T-helper 2 cell treated with Interferon-gamma antibody and Interleukin-4, amounts not matched to agents 5 μg/mL and 100 μg/mL, for 36 hours (primary cell): ENCODE measurements around the gene SREK1IP1.
A peak's percentile ranks its signal among the peaks of the same experiment; 100 is the strongest.

Source experiments
- DNase-seq: peaks from one replicate; pipeline ENCODE4 v3.0.0; 2021; ENCODE audit warnings: low spot score
- H3K27ac Mint-ChIP-seq: one replicate; pipeline ENCODE4 v1.8.0; 2021; ENCODE audit warnings: mild to moderate bottlenecking, mixed read lengths
- H3K27me3 Mint-ChIP-seq: one replicate; pipeline ENCODE4 v1.8.0; 2021; ENCODE audit warnings: low read depth, mixed read lengths
- H3K36me3 Mint-ChIP-seq: one replicate; pipeline ENCODE4 v1.8.0; 2021; ENCODE audit warnings: low read depth, mixed read lengths
- H3K4me1 Mint-ChIP-seq: one replicate; pipeline ENCODE4 v1.8.0; 2021; ENCODE audit warnings: low read depth, mixed read lengths
- H3K4me3 Mint-ChIP-seq: one replicate; pipeline ENCODE4 v1.8.0; 2022; ENCODE audit warnings: mild to moderate bottlenecking, moderate library complexity, mixed read lengths
- H3K9me3 Mint-ChIP-seq: one replicate; pipeline ENCODE4 v1.8.0; 2021; ENCODE audit warnings: mixed read lengths

The SREK1IP1 gene

DNA sequence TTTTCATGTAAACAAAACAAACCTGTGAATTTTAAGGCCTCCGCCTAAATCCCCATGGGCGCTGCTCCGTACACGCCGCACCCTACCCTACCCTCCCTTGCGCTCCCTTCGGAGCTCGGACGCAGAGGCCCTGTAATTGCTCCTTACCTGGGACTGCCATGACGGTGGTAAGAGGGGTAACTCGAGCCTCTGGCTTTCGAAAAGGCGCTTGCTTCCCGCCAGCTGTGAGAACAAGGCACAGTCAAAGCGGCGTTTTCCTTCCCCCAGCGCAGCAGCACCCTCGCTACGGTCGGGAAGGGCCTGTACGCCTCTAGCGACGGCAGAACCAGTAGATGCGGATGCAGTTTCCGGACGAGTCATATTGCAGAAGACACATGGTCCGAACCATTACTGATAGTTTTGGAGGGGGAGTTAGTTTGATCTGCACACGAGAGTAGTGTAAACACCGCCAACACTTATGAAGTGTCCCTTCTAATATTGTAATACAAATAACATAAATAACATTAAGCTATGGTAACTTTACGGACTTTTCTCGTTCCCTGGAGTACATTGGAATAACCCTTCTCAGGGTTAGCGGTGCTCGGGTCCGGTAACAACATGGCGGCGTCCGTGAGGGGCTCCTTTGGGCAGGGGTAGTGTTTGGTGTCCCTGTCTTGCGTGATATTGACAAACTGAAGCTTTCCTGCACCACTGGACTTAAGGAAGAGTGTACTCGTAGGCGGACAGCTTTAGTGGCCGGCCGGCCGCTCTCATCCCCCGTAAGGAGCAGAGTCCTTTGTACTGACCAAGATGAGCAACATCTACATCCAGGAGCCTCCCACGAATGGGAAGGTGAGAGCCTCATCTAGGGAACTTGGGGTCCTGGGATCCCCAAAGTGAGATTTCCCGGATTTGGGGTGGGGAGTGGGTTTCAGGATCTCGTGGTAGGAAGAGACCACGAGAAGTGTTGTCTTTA, at the start of gene SREK1IP1, which contains the start of gene CWC27:
SREK1IP1 (minus strand) TSS at position 334 of the 955 bp plus-strand sequence; CDS start at position 160, 174 bp downstream.
CWC27 (plus strand) TSS at position 573 of the 955 bp plus-strand sequence; CDS start at position 790, 217 bp downstream.
- Mint-ChIP-seq H3K4me1 (peaks cover 39% of the 10 kb centered on the region), H3K36me3 (peaks cover 12% of the 10 kb centered on the region), H3K27me3 (no peaks in the 10 kb centered on the region), H3K9me3 (no peaks in the 10 kb centered on the region), H3K27ac (peak within 1 kb of the TSS; percentile 97), H3K4me3 (peak within 1 kb of the TSS; percentile 99)
- DNase-seq, result peak; percentile 80

DNA sequence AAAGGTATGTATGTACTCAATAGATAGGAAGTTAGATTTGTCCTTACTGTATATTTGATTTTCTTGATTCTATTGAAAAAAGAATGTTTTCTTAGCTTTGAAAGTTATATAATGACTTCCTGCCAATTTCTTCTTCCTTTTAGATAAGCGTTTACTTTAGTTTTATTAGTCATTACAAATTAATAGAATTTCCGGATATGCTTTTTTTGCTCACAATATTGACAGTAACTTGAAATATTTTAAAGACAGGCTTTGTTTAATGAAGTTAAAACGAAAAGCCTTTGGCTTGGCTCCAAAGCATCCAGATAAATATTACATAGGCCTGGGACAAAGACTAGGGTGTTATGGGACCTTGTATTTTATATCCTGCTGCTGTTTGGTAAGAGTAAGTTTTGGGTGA, 49.8 kb upstream of the SREK1IP1 start:
- DNase-seq, result no peak
- peaks cover 17% of the 10 kb centered on the region for H3K36me3 Mint-ChIP-seq
- no peak overlapping the region for H3K4me3 Mint-ChIP-seq
- H3K27me3 Mint-ChIP-seq, result no peaks in the 10 kb centered on the region
- H3K9me3 Mint-ChIP-seq, result peaks cover 3% of the 10 kb centered on the region
- H3K4me1 Mint-ChIP-seq, result peaks cover 26% of the 10 kb centered on the region
- H3K27ac Mint-ChIP-seq, result no peak overlapping the region

DNA sequence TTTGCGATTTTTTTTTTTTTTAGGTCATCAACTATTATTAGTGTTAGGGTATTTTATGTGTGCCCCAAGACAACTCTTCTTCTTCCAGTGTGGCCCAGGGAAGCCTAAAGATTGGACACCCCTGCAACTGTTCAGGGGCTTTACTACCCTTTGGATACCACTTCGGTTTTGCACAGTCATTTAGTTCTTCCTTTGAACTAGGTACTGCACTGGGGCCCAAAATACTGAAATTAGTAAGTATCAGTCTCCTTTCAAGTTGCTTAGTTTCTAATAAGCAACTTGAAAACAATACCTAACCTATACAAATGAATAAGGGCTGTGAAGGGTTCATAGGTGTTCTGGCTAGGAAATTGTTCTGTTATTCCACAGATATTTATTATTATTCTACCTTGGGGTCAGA, 45.6 kb upstream of the SREK1IP1 start:
- peaks cover 9% of the 10 kb centered on the region for H3K36me3 Mint-ChIP-seq
- DNase-seq, result no peak
- no peaks in the 10 kb centered on the region for H3K9me3 Mint-ChIP-seq
- peaks cover 18% of the 10 kb centered on the region for H3K4me1 Mint-ChIP-seq
- H3K4me3 Mint-ChIP-seq, result no peak overlapping the region
- no peaks in the 10 kb centered on the region for H3K27me3 Mint-ChIP-seq
- no peak overlapping the region for H3K27ac Mint-ChIP-seq

DNA sequence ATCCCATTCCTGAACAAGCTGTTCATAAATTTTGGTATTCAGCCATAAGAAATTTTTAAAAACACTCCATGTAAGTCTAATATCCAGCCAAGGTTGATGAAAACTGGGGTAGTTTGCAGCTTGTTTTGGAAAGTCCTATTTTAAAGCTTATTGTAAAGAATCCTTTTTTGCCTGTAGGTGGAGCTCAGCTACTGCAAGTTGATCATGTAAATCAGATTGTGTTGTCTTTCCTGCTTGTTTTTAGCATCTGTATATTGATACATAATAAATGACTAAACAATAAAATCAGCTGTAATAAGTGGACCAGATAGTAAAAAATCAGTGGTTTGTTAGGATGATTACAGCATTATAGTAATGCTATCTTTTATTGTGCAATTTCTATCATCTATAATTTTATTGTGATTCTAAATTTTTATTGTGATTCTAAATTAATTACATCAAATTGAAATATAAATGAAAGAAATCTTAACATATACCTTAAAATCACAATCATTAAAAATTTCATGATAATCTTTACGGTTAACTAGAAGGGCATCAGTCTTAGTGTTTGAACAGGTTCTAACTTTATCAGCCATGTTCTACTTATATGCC, 42.7 kb upstream of the SREK1IP1 start:
- no peak for DNase-seq
- H3K4me1 Mint-ChIP-seq, result peaks cover 14% of the 10 kb centered on the region
- no peaks in the 10 kb centered on the region for H3K9me3 Mint-ChIP-seq
- H3K36me3 Mint-ChIP-seq, result no peaks in the 10 kb centered on the region
- no peak overlapping the region for H3K4me3 Mint-ChIP-seq
- H3K27me3 Mint-ChIP-seq, result no peaks in the 10 kb centered on the region
- H3K27ac Mint-ChIP-seq, result no peak overlapping the region

DNA sequence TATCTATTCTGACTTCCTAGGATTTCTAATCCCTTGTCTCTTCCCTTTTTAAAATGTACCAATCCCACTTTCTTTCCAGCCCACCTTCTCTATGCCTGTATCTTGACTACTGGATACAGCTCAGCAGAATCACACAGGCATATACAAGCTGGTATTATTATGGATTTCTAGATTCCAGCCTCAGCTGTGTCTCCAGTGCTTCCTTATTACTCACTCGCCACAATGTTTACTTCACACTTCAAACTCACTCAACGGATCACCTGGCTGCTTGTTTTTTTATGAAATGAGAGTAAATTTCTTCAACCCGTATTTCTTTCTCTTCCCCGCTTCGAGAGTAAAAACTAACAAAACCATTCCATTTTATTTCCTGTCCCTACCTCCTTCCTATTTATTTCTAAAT, 39.0 kb upstream of the SREK1IP1 start:
- Mint-ChIP-seq H3K4me3 (no peak overlapping the region), H3K27me3 (no peaks in the 10 kb centered on the region), H3K4me1 (no peaks in the 10 kb centered on the region), H3K9me3 (no peaks in the 10 kb centered on the region), H3K27ac (no peak overlapping the region), H3K36me3 (no peaks in the 10 kb centered on the region)
- DNase-seq, result no peak

DNA sequence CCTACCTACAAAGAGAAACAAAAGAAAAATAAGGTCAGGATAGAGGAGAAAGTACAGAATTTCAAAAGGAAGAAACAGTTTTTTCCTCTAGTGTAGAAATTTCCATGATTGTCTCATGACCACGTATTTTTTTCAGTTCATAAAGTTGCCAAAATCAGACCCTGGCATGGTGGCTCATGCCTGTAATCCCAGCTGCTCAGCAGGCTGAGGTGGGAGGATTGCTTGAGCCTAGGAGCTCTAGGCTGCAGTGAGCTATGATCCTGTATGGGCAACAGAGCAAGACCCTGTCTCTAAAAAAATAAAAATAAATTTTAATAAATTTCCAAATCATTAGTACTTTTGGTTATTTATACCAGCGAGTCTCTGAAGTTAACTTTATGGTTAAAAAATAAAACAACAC, 38.0 kb upstream of the SREK1IP1 start:
- no peak for DNase-seq
- Mint-ChIP-seq H3K9me3 (no peaks in the 10 kb centered on the region), H3K27me3 (no peaks in the 10 kb centered on the region), H3K27ac (no peak overlapping the region), H3K36me3 (no peaks in the 10 kb centered on the region), H3K4me3 (no peak overlapping the region), H3K4me1 (no peaks in the 10 kb centered on the region)

DNA sequence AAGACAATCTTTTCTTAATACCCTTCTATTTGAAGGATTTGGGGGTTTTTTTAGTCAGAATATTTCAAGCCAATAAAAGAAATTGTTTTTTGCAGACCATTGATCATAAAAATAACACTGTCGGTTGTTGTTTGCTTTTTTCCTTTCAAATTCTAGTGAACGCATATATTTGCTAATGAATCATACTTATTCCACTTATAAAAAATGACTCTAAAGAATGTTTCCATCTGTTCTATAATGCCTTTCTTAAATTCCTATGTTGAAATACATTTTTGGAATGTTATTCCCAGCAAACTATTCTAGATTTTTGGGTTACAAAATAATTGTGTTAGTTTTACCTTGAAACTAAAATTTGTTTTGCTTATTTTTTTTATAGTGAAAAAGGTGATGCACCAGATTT, 32.4 kb upstream of the SREK1IP1 start:
- no peak for DNase-seq
- Mint-ChIP-seq H3K27ac (no peak overlapping the region), H3K9me3 (no peaks in the 10 kb centered on the region), H3K4me1 (no peaks in the 10 kb centered on the region), H3K36me3 (no peaks in the 10 kb centered on the region), H3K4me3 (no peak overlapping the region), H3K27me3 (no peaks in the 10 kb centered on the region)

DNA sequence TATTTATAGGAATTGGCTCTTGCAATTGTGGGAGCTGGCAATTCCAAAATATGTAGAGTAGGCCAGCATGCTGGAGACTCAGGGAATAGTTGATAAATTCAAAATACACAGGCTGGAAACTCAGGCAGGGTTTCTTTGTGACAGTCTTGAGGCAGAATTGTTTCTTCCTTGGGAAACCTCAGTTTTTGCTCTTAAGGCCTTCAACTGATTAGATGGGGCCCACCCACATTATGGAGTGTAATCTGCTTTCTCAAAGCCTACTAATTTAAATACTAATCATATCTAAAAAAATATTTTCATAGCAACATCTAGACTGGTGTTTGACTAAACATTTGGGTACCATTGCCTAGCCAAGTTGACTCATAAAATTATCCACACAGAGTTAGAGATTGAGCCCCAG, 27.8 kb upstream of the SREK1IP1 start:
- H3K27ac Mint-ChIP-seq, result no peak overlapping the region
- H3K36me3 Mint-ChIP-seq, result no peaks in the 10 kb centered on the region
- DNase-seq, result no peak
- H3K9me3 Mint-ChIP-seq, result no peaks in the 10 kb centered on the region
- peaks cover 2% of the 10 kb centered on the region for H3K4me1 Mint-ChIP-seq
- no peak overlapping the region for H3K4me3 Mint-ChIP-seq
- no peaks in the 10 kb centered on the region for H3K27me3 Mint-ChIP-seq

DNA sequence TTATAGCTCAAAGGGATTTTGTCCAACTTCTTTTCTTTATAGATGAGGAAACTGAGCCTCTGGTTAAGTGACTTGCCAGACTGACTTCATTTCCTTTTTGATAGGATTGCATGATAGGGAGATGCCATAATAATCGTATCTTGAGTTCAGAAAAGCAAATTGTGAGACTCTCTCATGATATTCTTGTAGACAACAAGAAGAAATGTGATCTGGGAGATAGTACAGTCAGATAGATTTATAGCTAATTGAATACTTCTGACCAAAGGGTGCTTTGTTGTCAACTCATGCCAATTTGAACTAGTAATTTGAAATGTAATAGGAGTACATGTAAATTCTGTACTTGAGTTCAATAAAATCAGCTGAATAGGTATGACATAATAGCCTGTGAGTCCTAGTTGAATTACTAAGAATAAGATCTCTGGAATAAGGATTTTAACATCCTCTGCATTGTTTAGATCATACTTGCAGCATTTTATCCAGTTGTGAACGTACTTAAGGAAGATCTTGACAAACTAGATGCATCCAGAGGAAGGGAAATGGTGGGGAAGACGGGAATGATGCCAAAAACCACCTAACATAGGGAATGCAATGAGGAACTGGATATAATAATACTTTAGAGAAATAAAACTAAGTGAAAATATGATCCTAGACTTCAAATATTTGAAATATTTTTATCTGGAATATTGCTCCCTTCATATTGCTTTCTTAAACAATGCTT, 25.7 kb upstream of the SREK1IP1 start:
- peaks cover 7% of the 10 kb centered on the region for H3K4me1 Mint-ChIP-seq
- H3K36me3 Mint-ChIP-seq, result peaks cover 2% of the 10 kb centered on the region
- no peaks in the 10 kb centered on the region for H3K9me3 Mint-ChIP-seq
- DNase-seq, result no peak
- no peak overlapping the region for H3K4me3 Mint-ChIP-seq
- no peaks in the 10 kb centered on the region for H3K27me3 Mint-ChIP-seq
- H3K27ac Mint-ChIP-seq, result no peak overlapping the region

DNA sequence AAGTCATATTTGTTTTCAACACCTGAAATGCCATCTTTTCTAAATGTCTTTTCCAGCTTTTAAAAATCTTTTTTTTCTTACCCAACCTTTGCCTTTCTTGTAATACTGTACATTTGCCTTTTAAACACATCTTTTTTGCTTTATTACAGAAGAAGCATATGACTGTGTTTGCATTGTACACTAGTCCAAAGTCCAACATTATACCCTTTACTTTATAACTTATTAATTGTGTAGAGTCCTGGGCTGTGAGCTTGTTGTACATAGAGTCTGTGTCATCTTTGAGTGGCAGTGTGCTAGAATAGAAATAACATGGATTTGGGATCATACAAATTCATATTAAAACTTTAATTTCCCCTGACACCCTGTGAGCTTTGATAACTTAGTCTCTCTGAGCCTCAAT, 24.0 kb upstream of the SREK1IP1 start:
- Mint-ChIP-seq H3K27me3 (no peaks in the 10 kb centered on the region), H3K36me3 (peaks cover 2% of the 10 kb centered on the region), H3K27ac (no peak overlapping the region), H3K4me1 (peaks cover 11% of the 10 kb centered on the region), H3K4me3 (no peak overlapping the region), H3K9me3 (no peaks in the 10 kb centered on the region)
- no peak for DNase-seq

DNA sequence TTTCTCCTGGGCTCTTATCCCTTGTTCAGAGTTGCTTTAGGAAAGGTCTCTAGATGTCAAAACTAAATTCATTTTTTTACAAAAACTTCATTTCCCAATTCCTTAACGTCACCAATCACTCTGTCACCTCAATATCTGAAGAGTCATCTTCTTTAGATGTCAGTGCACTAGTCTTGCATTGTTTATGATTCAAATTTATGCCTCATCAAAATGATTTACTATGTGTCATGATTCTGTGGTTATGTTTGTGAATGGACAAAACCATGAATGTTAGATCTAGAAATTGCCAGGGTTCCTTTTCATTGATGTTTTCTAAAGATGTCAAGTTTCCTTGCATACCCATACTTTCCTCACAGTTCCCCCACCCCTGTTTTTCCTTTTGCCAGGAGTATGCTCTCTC, 21.7 kb upstream of the SREK1IP1 start:
- no peak for DNase-seq
- H3K4me3 Mint-ChIP-seq, result no peak overlapping the region
- no peaks in the 10 kb centered on the region for H3K9me3 Mint-ChIP-seq
- H3K27ac Mint-ChIP-seq, result no peak overlapping the region
- peaks cover 13% of the 10 kb centered on the region for H3K4me1 Mint-ChIP-seq
- H3K27me3 Mint-ChIP-seq, result no peaks in the 10 kb centered on the region
- H3K36me3 Mint-ChIP-seq, result peaks cover 9% of the 10 kb centered on the region

DNA sequence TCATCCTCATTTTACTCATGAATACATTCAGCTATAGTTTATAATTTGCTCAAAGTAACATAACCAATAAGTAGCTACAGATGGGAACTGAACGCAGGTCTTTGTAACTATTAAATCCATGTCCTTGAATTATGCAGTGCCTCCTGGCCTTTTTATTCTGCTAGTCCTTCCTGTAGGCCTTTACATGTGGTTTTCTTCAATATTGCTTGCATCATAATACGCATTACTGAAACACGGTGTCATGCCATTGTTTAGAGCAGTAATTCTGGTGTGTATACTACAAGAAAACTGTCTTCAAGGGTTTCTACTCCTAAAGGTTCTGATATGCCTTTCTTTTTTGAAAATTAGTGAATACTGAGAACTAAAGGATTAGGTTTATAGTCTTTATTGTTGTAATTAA, 21.0 kb upstream of the SREK1IP1 start:
- Mint-ChIP-seq H3K27ac (no peak overlapping the region), H3K36me3 (peaks cover 9% of the 10 kb centered on the region), H3K4me1 (peaks cover 13% of the 10 kb centered on the region), H3K9me3 (no peaks in the 10 kb centered on the region), H3K4me3 (no peak overlapping the region), H3K27me3 (no peaks in the 10 kb centered on the region)
- no peak for DNase-seq

DNA sequence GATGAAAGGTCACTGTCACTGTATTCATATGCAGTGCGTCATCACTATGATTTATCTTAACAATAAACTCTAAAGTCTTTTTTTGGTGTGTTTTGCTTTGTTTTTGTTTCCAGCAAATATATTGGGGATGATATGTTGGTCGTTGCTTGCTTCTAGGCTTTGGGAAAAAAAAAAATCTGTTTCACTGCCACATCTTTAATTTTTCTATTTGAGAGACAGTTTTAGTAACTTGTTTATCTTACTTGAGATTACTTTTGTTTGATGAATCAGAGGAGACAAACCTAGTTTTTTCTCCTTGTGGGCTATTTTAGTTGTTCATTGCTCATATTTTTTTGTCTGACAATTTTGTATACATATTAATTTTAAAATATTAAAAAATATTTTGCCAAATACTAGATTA, 19.7 kb upstream of the SREK1IP1 start:
- H3K36me3 Mint-ChIP-seq, result peaks cover 9% of the 10 kb centered on the region
- H3K27me3 Mint-ChIP-seq, result no peaks in the 10 kb centered on the region
- no peak overlapping the region for H3K27ac Mint-ChIP-seq
- DNase-seq, result no peak
- H3K4me1 Mint-ChIP-seq, result peaks cover 11% of the 10 kb centered on the region
- no peaks in the 10 kb centered on the region for H3K9me3 Mint-ChIP-seq
- no peak overlapping the region for H3K4me3 Mint-ChIP-seq

DNA sequence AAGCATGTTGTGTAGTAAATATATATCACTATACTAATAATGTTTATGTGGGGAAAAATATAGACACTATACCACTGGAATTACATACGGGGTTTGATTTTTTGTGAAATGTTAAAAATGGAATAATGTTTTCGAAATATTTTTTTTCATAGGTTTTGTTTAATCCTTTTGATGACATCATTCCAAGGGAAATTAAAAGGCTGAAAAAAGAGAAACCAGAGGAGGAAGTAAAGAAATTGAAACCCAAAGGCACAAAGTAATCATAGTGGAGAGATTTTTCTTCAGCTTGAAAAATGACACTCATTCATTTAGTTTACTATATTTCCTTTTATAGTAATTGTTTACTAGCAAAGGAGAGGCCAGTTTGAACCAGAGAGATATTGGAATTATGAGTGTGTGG, 17.9 kb upstream of the SREK1IP1 start:
- Mint-ChIP-seq H3K27ac (no peak overlapping the region), H3K4me1 (peaks cover 11% of the 10 kb centered on the region), H3K9me3 (no peaks in the 10 kb centered on the region), H3K4me3 (no peak overlapping the region), H3K36me3 (peaks cover 9% of the 10 kb centered on the region), H3K27me3 (no peaks in the 10 kb centered on the region)
- no peak for DNase-seq
